ENCODE measurements around the gene TLE1. TPM values are rescaled to one million over a fixed set of nuclear protein-coding genes. Genes with fewer than 3 reads are reported as not detected.
"Not testable (repeated sequence)": the region's sequence is repeated elsewhere in the genome, so short reads cannot be mapped to it uniquely, and the experiment has no call there.

Gene TLE1
- polyA plus RNA-seq, 3 donors: 0.46 to 2.5 (median 1.2) TPM

GRCh38 chr9:81648891-81649290 is 40.5 kb downstream of the TLE1 start:
- DNase-seq: no peak
- Mint-ChIP-seq H3K4me3 (no peak overlapping the region), H3K4me1 (no peaks in the 10 kb centered on the region), H3K27me3 (ENCODE audit: low read depth in 3 of 3) (no peaks in the 10 kb centered on the region), H3K9me3 (no peaks in the 10 kb centered on the region), H3K27ac (no peak overlapping the region), H3K36me3 (peaks cover 11 to 23% of the 10 kb centered on the region in 2 donors)
- Histone ChIP-seq H3K27ac (ENCODE audit: low read depth in 1 of 2, low read length in 2 of 2) (no peak overlapping the region), H4K20me1 (ENCODE audit: insufficient read depth, low read length) (no peaks in the 10 kb centered on the region), H2AFZ (ENCODE audit: insufficient read depth, low read depth, low read length, poor library complexity, severe bottlenecking) (no peak overlapping the region), H3K4me1 (ENCODE audit: control insufficient read depth in 1 of 2, insufficient read depth in 2 of 2, low read length in 2 of 2) (no peaks in the 10 kb centered on the region), H3K9me3 (replicated peaks in 1 of 2; ENCODE audit: control insufficient read depth in 1 of 2, insufficient read depth in 1 of 2, low read length in 2 of 2) (no peaks in the 10 kb centered on the region), H3K9ac (ENCODE audit: insufficient read depth, low read length, poor library complexity, severe bottlenecking) (no peak overlapping the region), H3K36me3 (replicated peaks in 1 of 2; ENCODE audit: control insufficient read depth in 1 of 2, insufficient read depth in 2 of 2, low read length in 2 of 2) (no peaks in the 10 kb centered on the region), H3K27me3 (ENCODE audit: control insufficient read depth in 2 of 2, insufficient read depth in 2 of 2, low read length in 2 of 2) (no peaks in the 10 kb centered on the region), H3K4me3 (replicated peaks in 1 of 3; ENCODE audit: low read depth in 2 of 3, low read length in 3 of 3) (no peak overlapping the region), H3K79me2 (ENCODE audit: insufficient read depth, low read length) (no peaks in the 10 kb centered on the region), H3K4me2 (replicated peaks; ENCODE audit: extremely low read depth, low read length, poor library complexity, severe bottlenecking) (no peak overlapping the region)
- TF ChIP-seq CTCF (IDR thresholded peaks at IDR 0.05): no peak
- no CpG with 5 or more reads among the region's 2 CpGs for WGBS (ENCODE audit: insufficient coverage)
- intact Hi-C loops (cut with micrococcal nuclease): no loop called here

- Mint-ChIP-seq H3K27me3 (ENCODE audit: low read depth in 3 of 3) (peaks cover 0 to 1% (median 0%) of the 10 kb centered on the region in 3 donors), H3K27ac (no peak overlapping the region)
- intact Hi-C loops (cut with micrococcal nuclease): no loop called here
These were observed 43.0 kb downstream of the TLE1 start for GRCh38 chr9:81646337-81646736.

GRCh38 chr9:81644513-81644912 is 44.8 kb downstream of the TLE1 start:
- H3K4me3 Mint-ChIP-seq; H3K4me3 ChIP-seq (replicated peaks in 1 of 3; ENCODE audit: low read depth in 2 of 3, low read length in 3 of 3); intact Hi-C loops (cut with micrococcal nuclease); H3K36me3 ChIP-seq (replicated peaks in 1 of 2; ENCODE audit: control insufficient read depth in 1 of 2, insufficient read depth in 2 of 2, low read length in 2 of 2); H3K9me3 Mint-ChIP-seq; H3K4me1 ChIP-seq (ENCODE audit: control insufficient read depth in 1 of 2, insufficient read depth in 2 of 2, low read length in 2 of 2); H3K79me2 ChIP-seq (ENCODE audit: insufficient read depth, low read length); H3K27ac Mint-ChIP-seq; H2AFZ ChIP-seq (ENCODE audit: insufficient read depth, low read depth, low read length, poor library complexity, severe bottlenecking); H3K4me2 ChIP-seq (replicated peaks; ENCODE audit: extremely low read depth, low read length, poor library complexity, severe bottlenecking); DNase-seq; H4K20me1 ChIP-seq (ENCODE audit: insufficient read depth, low read length); H3K9me3 ChIP-seq (replicated peaks in 1 of 2; ENCODE audit: control insufficient read depth in 1 of 2, insufficient read depth in 1 of 2, low read length in 2 of 2); H3K27me3 ChIP-seq (ENCODE audit: control insufficient read depth in 2 of 2, insufficient read depth in 2 of 2, low read length in 2 of 2); H3K27ac ChIP-seq (ENCODE audit: low read depth in 1 of 2, low read length in 2 of 2); H3K27me3 Mint-ChIP-seq (ENCODE audit: low read depth in 3 of 3); H3K4me1 Mint-ChIP-seq; H3K9ac ChIP-seq (ENCODE audit: insufficient read depth, low read length, poor library complexity, severe bottlenecking): not testable (repeated sequence)
- peaks cover 9 to 17% of the 10 kb centered on the region in 2 donors for H3K36me3 Mint-ChIP-seq
- 80% methylated on average over 4 of the region's 6 CpGs for WGBS (ENCODE audit: insufficient coverage)

More at GRCh38 chr9:81646337-81646736, 43.0 kb downstream of the TLE1 start:
- Histone ChIP-seq H3K9me3 (replicated peaks in 1 of 2; ENCODE audit: control insufficient read depth in 1 of 2, insufficient read depth in 1 of 2, low read length in 2 of 2) (no peaks in the 10 kb centered on the region), H3K9ac (ENCODE audit: insufficient read depth, low read length, poor library complexity, severe bottlenecking) (no peak overlapping the region), H3K4me3 (replicated peaks in 1 of 3; ENCODE audit: low read depth in 2 of 3, low read length in 3 of 3) (no peak overlapping the region), H3K4me2 (replicated peaks; ENCODE audit: extremely low read depth, low read length, poor library complexity, severe bottlenecking) (no peak overlapping the region), H3K27ac (ENCODE audit: low read depth in 1 of 2, low read length in 2 of 2) (no peak overlapping the region), H3K4me1 (ENCODE audit: control insufficient read depth in 1 of 2, insufficient read depth in 2 of 2, low read length in 2 of 2) (no peaks in the 10 kb centered on the region), H4K20me1 (ENCODE audit: insufficient read depth, low read length) (no peaks in the 10 kb centered on the region), H2AFZ (ENCODE audit: insufficient read depth, low read depth, low read length, poor library complexity, severe bottlenecking) (no peak overlapping the region), H3K27me3 (ENCODE audit: control insufficient read depth in 2 of 2, insufficient read depth in 2 of 2, low read length in 2 of 2) (no peaks in the 10 kb centered on the region), H3K79me2 (ENCODE audit: insufficient read depth, low read length) (no peaks in the 10 kb centered on the region), H3K36me3 (replicated peaks in 1 of 2; ENCODE audit: control insufficient read depth in 1 of 2, insufficient read depth in 2 of 2, low read length in 2 of 2) (no peaks in the 10 kb centered on the region)
- WGBS (ENCODE audit: insufficient coverage): no CpG with 5 or more reads among the region's 3 CpGs
- no peak for TF ChIP-seq CTCF (IDR thresholded peaks at IDR 0.05)
- Mint-ChIP-seq H3K36me3 (peaks cover 17 to 23% of the 10 kb centered on the region in 2 donors), H3K9me3 (peaks cover 0 to 5% (median 0%) of the 10 kb centered on the region in 7 donors), H3K4me3 (no peak overlapping the region), H3K4me1 (no peaks in the 10 kb centered on the region)
- DNase-seq: no peak
